Mesenchymal stem cell (in vitro differentiated cells and primary cell): ENCODE results near the gene TACR2.

Experiments used
- DNase-seq: peaks from one replicate; pipeline ENCODE4 v3.0.0-alpha.2; 2013
- H2AFZ ChIP-seq: one replicate; pipeline ENCODE4 v1.6.1; 2013; ENCODE audit warnings: low read depth, mild to moderate bottlenecking, control low read depth, inconsistent platforms, low read length, moderate library complexity
- H2AK5ac ChIP-seq: 2 replicates; pipeline ENCODE4 v1.6.1; 2013; ENCODE audit warnings: low read length, moderate library complexity, mild to moderate bottlenecking, inconsistent platforms; ENCODE audit not compliant: severe bottlenecking
- H2BK120ac ChIP-seq: one replicate; pipeline ENCODE4 v1.6.1; 2013; ENCODE audit warnings: low read depth, mild to moderate bottlenecking, inconsistent platforms, low read length, moderate library complexity
- H2BK12ac ChIP-seq, 2 experiments: one replicate each; pipeline ENCODE4 v1.6.1; 2013; ENCODE audit warnings: inconsistent platforms in 2 of 2, low read length in 2 of 2, mild to moderate bottlenecking in 2 of 2, moderate library complexity in 2 of 2, control low read depth in 1 of 2
- H2BK15ac ChIP-seq: one replicate; pipeline ENCODE4 v1.6.1; 2013; ENCODE audit warnings: mild to moderate bottlenecking, low read depth, inconsistent platforms; ENCODE audit not compliant: poor library complexity, severe bottlenecking
- H2BK5ac ChIP-seq: 2 replicates; pipeline ENCODE4 v1.6.1; 2013; ENCODE audit warnings: low read depth, mild to moderate bottlenecking, low read length, control low read depth, inconsistent platforms; ENCODE audit not compliant: poor library complexity, severe bottlenecking
- H3K14ac ChIP-seq, 2 experiments: one replicate each; pipeline ENCODE4 v1.6.1; 2013; ENCODE audit warnings: inconsistent platforms in 2 of 2, low read length in 2 of 2, control low read depth in 1 of 2, mild to moderate bottlenecking in 1 of 2, moderate library complexity in 1 of 2
- H3K18ac ChIP-seq, 2 experiments: one replicate each; pipeline ENCODE4 v1.6.1; 2013; ENCODE audit warnings: inconsistent platforms in 2 of 2, low read length in 2 of 2, control low read depth in 1 of 2, low read depth in 1 of 2, mild to moderate bottlenecking in 1 of 2
- H3K23ac ChIP-seq, 2 experiments: one replicate each; pipeline ENCODE4 v1.6.1; 2013; ENCODE audit warnings: inconsistent platforms in 2 of 2, low read length in 2 of 2, mild to moderate bottlenecking in 2 of 2, moderate library complexity in 2 of 2, control low read depth in 1 of 2
- H3K27ac ChIP-seq: 2 replicates; pipeline ENCODE4 v1.5.1; 2013; ENCODE audit warnings: mild to moderate bottlenecking, moderate library complexity, low read length, control low read depth, inconsistent platforms; ENCODE audit not compliant: poor library complexity, severe bottlenecking
- H3K27me3 ChIP-seq, 2 experiments: 2 replicates each; pipeline versions ENCODE4 v1.6.1 to v1.7.0; 2013; ENCODE audit warnings: low read length in 2 of 2, mild to moderate bottlenecking in 2 of 2, moderate library complexity in 2 of 2, control low read depth in 1 of 2, inconsistent platforms in 1 of 2; ENCODE audit not compliant: control insufficient read depth in 1 of 2, insufficient read depth in 1 of 2
- H3K36me3 ChIP-seq, 2 experiments: 2 replicates each; pipeline versions ENCODE4 v1.6.1 to v1.7.0; 2013; ENCODE audit warnings: low read length in 2 of 2, control low read depth in 1 of 2, inconsistent platforms in 1 of 2, low read depth in 1 of 2, mild to moderate bottlenecking in 1 of 2; ENCODE audit not compliant: insufficient read depth in 2 of 2, control insufficient read depth in 1 of 2
- H3K4ac ChIP-seq, 2 experiments: one replicate each; pipeline ENCODE4 v1.6.1; 2013; ENCODE audit warnings: inconsistent platforms in 2 of 2, low read length in 2 of 2, mild to moderate bottlenecking in 2 of 2, moderate library complexity in 2 of 2, control low read depth in 1 of 2, low read depth in 1 of 2
- H3K4me1 ChIP-seq: 2 replicates; pipeline ENCODE4 v1.6.1; 2013; ENCODE audit warnings: low read depth, low read length, control low read depth; ENCODE audit not compliant: control insufficient read depth, insufficient read depth
- H3K4me2 ChIP-seq: 2 replicates; pipeline ENCODE4 v1.6.1; 2013; ENCODE audit warnings: low read length, mild to moderate bottlenecking, inconsistent platforms; ENCODE audit not compliant: poor library complexity, severe bottlenecking
- H3K4me3 ChIP-seq, 2 experiments: 2 replicates each; pipeline versions ENCODE4 v1.5.1 to v1.7.0; 2013; ENCODE audit warnings: low read length in 2 of 2, mild to moderate bottlenecking in 2 of 2, control low read depth in 1 of 2, low read depth in 1 of 2; ENCODE audit not compliant: insufficient read depth in 1 of 2
- H3K79me1 ChIP-seq: replicated peaks from 2 replicates; pipeline ENCODE4 v1.6.1; 2013; ENCODE audit warnings: mild to moderate bottlenecking, control low read depth, low read length, inconsistent platforms; ENCODE audit not compliant: poor library complexity, severe bottlenecking
- H3K9ac ChIP-seq: 2 replicates; pipeline ENCODE4 v1.7.0; 2013; ENCODE audit warnings: mild to moderate bottlenecking, low read length, moderate library complexity
- H3K9me3 ChIP-seq: 2 replicates; pipeline ENCODE4 v1.7.0; 2013; ENCODE audit warnings: mild to moderate bottlenecking, low read length; ENCODE audit not compliant: control insufficient read depth
- H4K8ac ChIP-seq: one replicate; pipeline ENCODE4 v1.6.1; 2013; ENCODE audit warnings: inconsistent platforms, mild to moderate bottlenecking, low read length, moderate library complexity
- H4K91ac ChIP-seq: one replicate; pipeline ENCODE4 v1.6.1; 2013; ENCODE audit warnings: mild to moderate bottlenecking, low read length, inconsistent platforms
- WGBS: methylation state at CpG from one replicate; pipeline ENCODE4 v1.1.7; 2013; ENCODE audit warnings: mixed read lengths; 5-methylcytosine and 5-hydroxymethylcytosine counted together

Gene TACR2

GRCh38 chr10:69404786-69405185, 11.9 kb downstream of the TACR2 start:
- peaks cover 5% of the 10 kb centered on the region for H3K79me1 ChIP-seq
- no peak overlapping the region for H3K4me2 ChIP-seq
- peaks cover 12% of the 10 kb centered on the region for H3K4me1 ChIP-seq
- H4K91ac ChIP-seq, result no peak overlapping the region
- no peak overlapping the region for H3K23ac ChIP-seq
- H2BK5ac ChIP-seq, result no peak overlapping the region
- no peak overlapping the region for H2BK120ac ChIP-seq
- peaks cover 37 to 40% of the 10 kb centered on the region in 2 experiments for H3K36me3 ChIP-seq
- H3K27me3 ChIP-seq, result no peaks in the 10 kb centered on the region
- H3K14ac ChIP-seq, result no peak overlapping the region
- no peak overlapping the region for H3K18ac ChIP-seq
- DNase-seq, result no peak
- H2BK12ac ChIP-seq, result peak overlapping the region in 1 of 2 experiments; percentile 15
- no peak overlapping the region for H3K27ac ChIP-seq
- no peak overlapping the region for H3K4ac ChIP-seq
- H3K4me3 ChIP-seq, result peak overlapping the region in 1 of 2 experiments; percentile 22
- no peak overlapping the region for H4K8ac ChIP-seq
- WGBS, result 90% methylated on average over 10 of the region's 10 CpGs
- no peak overlapping the region for H2AK5ac ChIP-seq
- no peak overlapping the region for H2AFZ ChIP-seq
- H3K9me3 ChIP-seq, result no peaks in the 10 kb centered on the region
- no peak overlapping the region for H2BK15ac ChIP-seq
- peak overlapping the region; percentile 43 for H3K9ac ChIP-seq

- Histone ChIP-seq H3K27me3 (no peaks in the 10 kb centered on the region), H3K4me1 (peaks cover 9% of the 10 kb centered on the region), H3K4me2 (no peak overlapping the region), H2BK12ac (no peak overlapping the region), H2AFZ (no peak overlapping the region), H3K9me3 (no peaks in the 10 kb centered on the region), H3K14ac (no peak overlapping the region), H3K9ac (peak overlapping the region; percentile 33), H3K79me1 (peaks cover 8% of the 10 kb centered on the region), H2AK5ac (no peak overlapping the region), H3K4ac (no peak overlapping the region), H2BK5ac (no peak overlapping the region), H2BK120ac (no peak overlapping the region), H3K27ac (no peak overlapping the region), H3K23ac (no peak overlapping the region), H4K91ac (no peak overlapping the region), H3K36me3 (peaks cover 48 to 51% of the 10 kb centered on the region in 2 experiments), H4K8ac (no peak overlapping the region), H2BK15ac (no peak overlapping the region), H3K18ac (no peak overlapping the region), H3K4me3 (no peak overlapping the region)
- 81% methylated on average over 3 of the region's 3 CpGs for WGBS
- no peak for DNase-seq
Observed at GRCh38 chr10:69403519-69403918, 13.2 kb downstream of the TACR2 start.

GRCh38 chr10:69403066-69403465, 13.7 kb downstream of the TACR2 start:
- no peak overlapping the region for H3K14ac ChIP-seq
- H3K9me3 ChIP-seq, result no peaks in the 10 kb centered on the region
- no peak overlapping the region for H3K27ac ChIP-seq
- H2AK5ac ChIP-seq, result no peak overlapping the region
- H3K36me3 ChIP-seq, result peaks cover 49 to 53% of the 10 kb centered on the region in 2 experiments
- H3K4me2 ChIP-seq, result no peak overlapping the region
- no peak overlapping the region for H2AFZ ChIP-seq
- no peaks in the 10 kb centered on the region for H3K27me3 ChIP-seq
- peak overlapping the region; percentile 30 for H3K9ac ChIP-seq
- peaks cover 9% of the 10 kb centered on the region for H3K4me1 ChIP-seq
- H2BK12ac ChIP-seq, result no peak overlapping the region
- no peak overlapping the region for H2BK120ac ChIP-seq
- 100% methylated on average over 1 of the region's 1 CpG for WGBS
- DNase-seq, result no peak
- H2BK5ac ChIP-seq, result no peak overlapping the region
- H3K4ac ChIP-seq, result no peak overlapping the region
- no peak overlapping the region for H2BK15ac ChIP-seq
- H4K91ac ChIP-seq, result no peak overlapping the region
- no peak overlapping the region for H3K23ac ChIP-seq
- H4K8ac ChIP-seq, result no peak overlapping the region
- no peak overlapping the region for H3K18ac ChIP-seq
- peaks cover 8% of the 10 kb centered on the region for H3K79me1 ChIP-seq
- no peak overlapping the region for H3K4me3 ChIP-seq

GRCh38 chr10:69402386-69402785, 14.3 kb downstream of the TACR2 start:
- Histone ChIP-seq H3K14ac (no peak overlapping the region), H3K9ac (no peak overlapping the region), H3K18ac (no peak overlapping the region), H3K23ac (no peak overlapping the region), H2AFZ (no peak overlapping the region), H3K27ac (no peak overlapping the region), H3K27me3 (no peaks in the 10 kb centered on the region), H3K9me3 (no peaks in the 10 kb centered on the region), H2BK120ac (no peak overlapping the region), H3K4me3 (no peak overlapping the region), H2BK12ac (no peak overlapping the region), H2BK15ac (no peak overlapping the region), H2BK5ac (no peak overlapping the region), H3K4me2 (no peak overlapping the region), H4K91ac (no peak overlapping the region), H3K4ac (no peak overlapping the region), H4K8ac (no peak overlapping the region), H3K4me1 (peaks cover 9% of the 10 kb centered on the region), H2AK5ac (no peak overlapping the region), H3K79me1 (peaks cover 8% of the 10 kb centered on the region), H3K36me3 (peaks cover 53% of the 10 kb centered on the region in 2 experiments)
- 95% methylated on average over 6 of the region's 6 CpGs for WGBS
- no peak for DNase-seq
